GM18867 (cell line): ENCODE measurements around the gene JAKMIP1.

ENCODE experiments used
- ATAC-seq: cut with Tn5 transposase; IDR thresholded peaks from one replicate; pipeline ENCODE4 v1.9.1; 2021; ENCODE audit warnings: mild to moderate bottlenecking, moderate library complexity; ENCODE audit not compliant: unreplicated experiment

The JAKMIP1 gene

GRCh38 chr4:6047130-6047673 is 153.1 kb downstream of the JAKMIP1 start:
- no peak for ATAC-seq

DNA sequence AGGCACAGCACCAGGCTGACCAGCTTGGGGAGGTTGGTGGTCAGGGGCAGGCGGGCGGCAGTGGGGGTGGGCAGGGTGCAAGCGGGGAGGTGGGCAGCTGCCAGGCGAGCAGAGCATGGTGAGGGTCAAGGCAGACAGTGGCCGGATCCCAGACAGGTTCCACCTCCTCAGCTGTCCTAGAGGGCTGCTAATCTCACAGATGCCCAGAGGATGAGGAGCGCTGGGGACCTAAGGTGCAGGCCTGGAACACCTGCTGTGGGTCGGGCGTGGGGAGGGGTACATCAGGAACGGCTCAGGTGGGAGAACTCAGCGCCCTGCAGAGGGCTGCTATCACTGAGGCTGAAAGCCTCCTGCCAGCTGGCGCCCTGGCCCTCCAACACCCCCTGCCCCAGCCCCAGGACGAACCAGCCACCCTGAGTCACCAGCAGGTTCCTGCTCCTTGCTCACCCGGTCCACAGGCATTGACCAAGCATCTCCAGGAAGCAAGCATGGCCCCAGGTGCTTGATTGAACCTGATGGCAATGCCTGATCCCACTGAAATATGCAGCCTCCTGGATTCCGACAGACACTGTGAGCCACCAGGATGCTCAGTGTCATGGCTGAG is 153.7 kb downstream of the JAKMIP1 start:
- ATAC-seq: no peak

GRCh38 chr4:6044805-6045204 is 155.5 kb downstream of the JAKMIP1 start:
- no peak for ATAC-seq

DNA sequence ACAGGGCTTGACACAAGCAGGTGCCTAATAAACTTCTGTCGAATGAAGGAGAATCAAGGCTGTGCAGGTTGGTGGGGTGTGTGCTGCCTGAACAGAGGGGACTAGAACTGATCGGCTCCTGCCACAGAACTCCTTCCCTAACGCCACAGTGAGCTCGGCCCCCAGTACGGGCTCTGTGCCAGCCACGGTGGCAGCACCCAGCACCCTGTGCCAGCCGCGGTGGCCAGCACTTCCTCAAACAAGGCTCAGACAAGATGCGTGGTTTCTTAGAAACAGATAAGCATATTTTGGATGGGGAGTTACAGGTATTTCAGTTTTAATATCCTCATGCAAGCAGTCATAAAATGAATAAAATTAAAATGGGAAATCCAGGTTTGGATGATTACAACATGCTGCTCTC is 156.1 kb downstream of the JAKMIP1 start:
- no peak for ATAC-seq

GRCh38 chr4:6043843-6044242 is 156.5 kb downstream of the JAKMIP1 start:
- ATAC-seq: no peak

- no peak for ATAC-seq
Observed at GRCh38 chr4:6043188-6043587, 157.2 kb downstream of the JAKMIP1 start.

- peak; percentile 19 for ATAC-seq
Observed at GRCh38 chr4:6042293-6043063, 157.9 kb downstream of the JAKMIP1 start.

- peak; percentile 62 for ATAC-seq
Observed at GRCh38 chr4:6041800-6042199, 158.5 kb downstream of the JAKMIP1 start.

DNA sequence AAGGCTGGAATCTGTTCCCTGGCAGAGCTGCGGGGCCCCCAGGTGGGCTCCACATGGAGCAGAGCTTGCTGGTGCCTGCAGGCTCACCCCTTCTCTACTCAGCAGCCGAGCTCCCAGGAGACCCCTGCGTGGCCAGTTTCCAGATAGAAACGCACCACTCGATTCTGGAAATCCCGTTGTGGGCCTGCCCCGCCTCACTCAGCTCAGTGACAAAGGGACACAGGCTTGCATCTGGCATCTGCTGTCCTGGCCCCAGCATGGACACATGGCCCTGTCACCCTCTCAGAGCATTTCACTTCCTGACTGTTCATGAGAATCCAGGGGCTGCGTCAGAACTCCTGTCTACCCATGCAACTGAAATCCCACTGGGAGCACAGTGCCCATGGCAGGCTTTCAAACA is 161.6 kb downstream of the JAKMIP1 start:
- ATAC-seq: no peak

- ATAC-seq: no peak
Observed at GRCh38 chr4:6035786-6036185, 164.6 kb downstream of the JAKMIP1 start.

DNA sequence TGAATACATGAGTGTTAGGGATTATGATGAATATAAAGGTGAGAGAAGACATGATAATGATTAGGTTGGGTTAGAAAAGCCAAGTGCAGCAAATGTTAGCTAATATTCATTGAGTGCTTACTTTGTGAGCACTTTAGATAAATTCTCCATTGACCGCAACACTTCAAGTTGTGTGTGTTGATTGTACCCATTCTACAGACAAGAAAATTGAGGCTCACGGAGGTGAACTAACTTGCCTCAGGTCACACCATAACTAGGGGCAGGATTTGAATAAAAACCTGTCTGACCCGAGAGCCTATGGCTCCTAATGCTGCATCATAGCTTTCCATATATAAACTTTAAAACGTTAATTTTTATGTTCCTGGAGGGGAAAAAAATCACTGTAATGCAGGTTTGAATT is 167.0 kb downstream of the JAKMIP1 start:
- ATAC-seq: no peak

DNA sequence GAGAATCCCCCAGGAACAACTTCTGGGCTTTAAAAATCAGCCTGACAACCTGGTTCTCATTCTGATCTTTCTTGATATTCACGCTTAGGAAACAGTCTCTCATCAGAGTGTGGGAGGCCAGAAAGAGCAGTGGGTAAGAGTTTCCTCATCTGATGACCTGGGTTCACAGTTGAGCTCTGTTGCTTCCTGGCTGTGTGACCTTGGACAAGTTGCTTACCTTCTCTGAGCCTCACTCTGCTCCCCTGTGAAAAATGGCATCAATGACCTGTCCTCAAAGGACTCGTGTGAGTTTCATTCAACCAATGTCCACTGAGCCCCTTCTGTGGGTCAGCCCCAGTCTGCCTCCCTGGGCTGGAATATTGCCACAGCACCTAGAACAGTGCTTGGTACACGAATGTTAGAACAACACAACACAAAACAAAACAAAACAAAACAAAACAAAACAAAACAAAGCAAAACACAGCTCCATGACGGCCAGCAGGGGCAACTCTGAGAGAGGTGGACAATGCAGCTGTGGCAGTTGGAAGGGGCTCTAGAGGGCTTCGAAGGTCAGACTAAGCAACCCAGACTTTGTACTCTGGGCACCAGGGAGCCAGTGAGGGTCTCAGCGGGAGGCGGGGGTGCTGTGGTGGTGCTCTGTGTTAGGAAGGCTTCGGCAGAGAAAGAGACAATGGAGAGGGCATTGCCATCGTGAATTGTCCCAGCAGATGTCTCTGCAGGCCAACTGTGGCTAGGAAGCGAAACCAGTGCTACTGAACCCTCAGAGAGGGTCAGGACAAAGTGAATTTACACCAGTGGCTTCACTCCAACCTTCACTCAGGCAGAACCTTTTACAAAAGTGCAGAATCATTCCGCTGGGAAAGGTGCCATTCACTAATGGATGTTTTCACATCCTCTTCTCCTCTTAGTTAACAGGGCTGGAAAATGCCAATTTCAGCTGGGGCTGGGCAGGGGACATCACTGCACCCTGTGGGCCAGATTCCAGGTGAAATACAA is 167.8 kb downstream of the JAKMIP1 start:
- no peak for ATAC-seq

GRCh38 chr4:6031846-6032245 is 168.5 kb downstream of the JAKMIP1 start:
- no peak for ATAC-seq

DNA sequence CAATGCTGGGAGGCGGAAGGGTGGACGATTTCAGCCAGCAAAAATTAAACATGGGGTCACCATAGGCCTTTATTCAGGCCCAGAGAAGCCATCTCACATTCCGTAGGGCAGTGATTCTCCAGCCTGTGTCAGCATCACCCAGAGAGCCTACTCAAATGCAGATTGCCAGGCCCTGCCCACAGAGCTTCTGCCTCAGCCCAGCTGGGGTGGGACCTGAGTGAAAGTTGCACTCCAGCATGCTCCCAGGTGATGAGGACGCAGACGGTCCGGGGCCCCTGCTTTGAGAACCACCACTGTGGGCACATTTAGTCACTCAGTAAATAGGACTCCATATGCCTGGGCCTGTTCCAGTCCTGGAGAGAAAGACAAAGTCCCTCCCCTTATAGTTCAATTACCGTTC is 169.7 kb downstream of the JAKMIP1 start:
- ATAC-seq: no peak

GRCh38 chr4:6029254-6029653 is 171.1 kb downstream of the JAKMIP1 start:
- ATAC-seq: no peak

GRCh38 chr4:6028168-6028567 is 172.2 kb downstream of the JAKMIP1 start:
- no peak for ATAC-seq

DNA sequence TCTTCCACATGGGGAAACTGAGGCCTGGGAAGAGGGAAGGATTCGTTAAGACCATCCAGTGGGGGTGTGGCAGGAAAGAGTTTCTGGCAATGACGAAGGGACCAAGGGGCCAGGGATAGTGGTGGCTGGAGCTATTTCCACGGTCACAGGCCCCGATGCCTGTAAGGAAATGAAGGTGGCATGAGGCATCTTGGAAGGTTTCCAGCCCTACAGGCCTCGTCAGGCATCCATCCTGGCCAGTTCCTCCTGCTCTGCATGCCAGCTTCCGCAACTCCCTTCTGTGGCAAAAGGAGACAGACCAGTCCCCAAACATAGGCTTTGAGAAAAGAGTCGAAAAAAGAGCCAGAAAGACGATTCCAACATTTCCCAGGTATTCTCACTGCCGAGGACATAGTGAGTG is 173.0 kb downstream of the JAKMIP1 start:
- ATAC-seq: no peak

- no peak for ATAC-seq
Observed at GRCh38 chr4:6024313-6024960, 175.9 kb downstream of the JAKMIP1 start.

- ATAC-seq: no peak
Observed at GRCh38 chr4:6023731-6024130, 176.6 kb downstream of the JAKMIP1 start.

GRCh38 chr4:6022607-6023288 is 177.6 kb downstream of the JAKMIP1 start:
- ATAC-seq: no peak
